Gastrocnemius medialis (tissue), 4 donors: ENCODE results near the gene ZNG1A.
"Not testable (repeated sequence)": the region's sequence is repeated elsewhere in the genome, so short reads cannot be mapped to it uniquely, and the experiment has no call there.

Experiments used
- CTCF ChIP-seq, 5 experiments: fragments of 450-650 bp in 3 of 5; fragments of 200-600 bp in 2 of 5; sonication (generic) in 2 of 5; IDR thresholded peaks in 4 of 5; conservative IDR thresholded peaks in 1 of 5; 1 replicate in 4 of 5; 2 replicates in 1 of 5; pipeline ENCODE4 v1.5.1; 2016 to 2019; ENCODE audit warnings: antibody characterized with exemption in 5 of 5, mild to moderate bottlenecking in 3 of 5, moderate library complexity in 3 of 5
- POLR2A ChIP-seq, 2 donors: fragments of 450-650 bp; IDR thresholded peaks; one replicate each; pipeline ENCODE4 v1.6.1; 2017; ENCODE audit warnings: antibody characterized with exemption in 2 of 2, mild to moderate bottlenecking in 2 of 2, moderate library complexity in 2 of 2

GRCh38 chr9:110672-111071 lies 68.2 kb downstream of the ZNG1A start:
- TF ChIP-seq CTCF (IDR thresholded peaks at IDR 0.05 in 4 of 5, conservative IDR thresholded peaks at IDR 0.05 in 1 of 5); POLR2A (IDR thresholded peaks at IDR 0.05): not testable (repeated sequence)
